GM19395 (cell line): ENCODE data around the gene DNAH9.

ENCODE experiments used
- ATAC-seq: cut with Tn5 transposase; IDR thresholded peaks from one replicate; pipeline ENCODE4 v1.9.1; 2021; ENCODE audit warnings: mild to moderate bottlenecking, moderate library complexity; ENCODE audit not compliant: unreplicated experiment

The DNAH9 gene

DNA sequence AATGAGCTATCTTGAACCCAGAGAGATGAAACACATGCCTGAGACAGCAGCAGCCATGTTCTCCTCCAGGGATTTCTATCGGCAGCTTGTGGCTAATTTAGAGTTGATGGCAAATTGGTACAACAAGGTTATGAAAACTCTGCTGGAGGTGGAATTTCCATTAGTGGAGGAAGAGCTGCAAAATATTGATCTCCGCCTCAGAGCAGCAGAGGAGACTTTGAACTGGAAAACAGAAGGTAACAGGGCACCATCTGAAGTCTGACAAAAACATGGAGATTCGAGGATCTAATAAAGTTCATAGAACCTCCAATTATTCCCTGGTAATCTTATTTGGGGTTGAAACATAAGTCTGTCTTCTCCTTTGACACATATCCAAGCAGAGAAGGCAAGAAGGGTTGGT is 52.8 kb downstream of the DNAH9 start:
- ATAC-seq = no peak

DNA sequence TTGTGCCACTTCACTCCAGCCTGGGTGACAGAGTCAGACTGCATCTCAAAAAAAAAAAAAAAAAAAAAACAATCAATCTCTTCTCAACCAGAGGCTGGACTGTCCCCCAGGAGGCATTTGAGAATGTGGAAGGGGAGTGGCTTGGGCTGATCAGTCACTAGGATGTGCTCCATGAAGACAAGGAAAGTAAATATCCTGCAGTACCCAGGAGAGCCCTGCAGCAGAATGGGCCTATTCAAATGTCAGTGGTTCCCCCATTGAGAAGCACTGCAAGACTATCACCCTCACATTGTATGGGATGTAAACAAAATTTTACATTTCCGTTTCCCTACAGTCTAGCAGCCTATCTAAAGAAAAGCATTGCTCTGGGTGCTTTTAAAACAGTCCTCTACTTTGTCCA is 70.3 kb downstream of the DNAH9 start:
- no peak for ATAC-seq

DNA sequence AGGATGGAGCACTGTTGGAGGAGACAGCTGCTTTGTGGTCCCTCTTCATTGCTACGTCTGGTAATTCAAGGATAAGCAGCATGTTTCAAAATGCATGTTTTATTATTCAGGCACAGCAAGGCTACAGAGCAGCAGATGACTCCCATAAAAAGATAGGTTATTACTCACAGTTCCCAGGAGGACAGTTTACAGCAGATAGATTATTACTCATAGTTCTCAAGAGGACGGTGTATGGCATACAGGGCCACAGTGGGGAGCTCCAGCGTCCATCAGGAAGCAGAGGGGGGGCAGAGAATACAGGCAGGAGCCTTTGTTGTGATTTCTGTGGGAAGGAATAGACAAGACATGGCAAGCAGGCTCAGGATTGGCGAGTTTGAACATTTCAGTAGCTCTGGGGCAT is 72.9 kb downstream of the DNAH9 start:
- ATAC-seq = no peak

DNA sequence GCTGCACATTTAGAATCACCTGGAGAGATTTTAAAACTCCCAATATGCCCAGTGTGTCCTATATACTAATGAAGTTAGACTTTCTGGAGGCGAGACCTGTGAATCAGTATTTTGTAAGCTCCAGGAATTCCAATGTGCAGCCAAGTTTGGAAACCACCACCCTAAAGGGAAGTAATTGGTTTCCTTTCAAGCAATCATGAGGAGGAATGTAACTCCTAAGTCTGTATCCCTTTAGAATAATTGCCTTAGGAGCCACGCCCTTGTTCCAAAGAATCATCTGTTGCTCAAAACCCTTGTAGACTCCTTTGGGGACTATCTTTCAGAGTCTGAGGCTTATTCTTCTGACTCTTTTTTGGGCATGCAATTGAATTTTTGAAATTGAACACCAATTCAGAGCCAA is 84.4 kb downstream of the DNAH9 start:
- no peak for ATAC-seq

DNA sequence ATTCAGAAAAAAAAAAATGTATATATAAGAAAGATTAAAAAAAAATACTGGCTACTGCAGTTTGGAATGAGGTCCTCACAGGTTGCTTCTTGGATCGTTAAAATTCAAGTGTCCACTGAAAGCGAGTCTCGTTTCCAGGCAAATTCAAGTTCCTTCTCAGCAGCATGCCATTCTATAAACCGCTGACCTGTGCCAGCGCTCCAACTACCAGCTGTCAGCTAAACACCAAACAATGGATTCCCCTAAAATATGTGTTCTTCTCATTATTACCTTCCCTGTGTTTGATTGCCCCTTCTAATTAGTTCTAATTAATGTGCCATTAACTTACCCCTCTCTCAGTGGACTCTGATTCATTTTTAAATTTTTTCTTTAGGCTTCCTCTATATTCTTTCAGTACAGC is 92.4 kb downstream of the DNAH9 start:
- no peak for ATAC-seq

DNA sequence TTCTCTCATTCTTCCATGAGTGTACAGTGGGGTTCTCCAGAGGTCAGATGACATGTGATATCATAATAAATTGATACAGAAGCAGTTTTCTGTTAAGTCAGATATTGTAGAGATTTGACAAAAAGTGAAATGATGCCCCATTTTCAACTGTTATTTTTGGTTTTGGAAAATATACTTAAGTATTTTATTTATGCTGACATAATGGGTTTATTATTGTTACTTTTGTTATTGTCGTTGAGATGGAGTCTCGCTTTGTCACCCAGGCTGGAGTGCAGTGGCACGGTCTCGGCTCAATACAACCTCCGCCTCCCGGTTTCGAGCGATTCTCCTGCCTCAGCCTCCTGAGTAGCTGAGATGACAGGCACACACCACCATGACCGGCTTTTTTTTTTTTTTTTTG is 94.4 kb downstream of the DNAH9 start:
- no peak for ATAC-seq

DNA sequence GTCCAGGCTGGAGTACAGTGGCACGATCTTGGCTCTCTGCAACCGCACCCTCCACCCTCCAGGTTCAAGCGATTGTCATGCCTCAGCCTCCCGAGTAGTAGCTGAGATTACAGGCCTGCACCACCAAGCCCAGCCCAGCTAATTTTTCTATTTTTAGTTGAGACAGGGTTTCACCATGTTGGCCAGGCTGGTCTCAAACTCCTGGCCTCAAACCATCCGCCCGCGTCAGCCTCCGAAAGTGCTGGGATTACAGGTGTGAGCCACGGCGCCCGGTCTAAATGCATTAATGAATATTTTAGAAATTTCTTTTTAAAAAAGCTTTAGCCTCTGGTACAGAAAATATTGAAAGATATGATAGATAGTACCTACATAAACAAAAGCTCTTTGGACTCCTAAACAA is 95.0 kb downstream of the DNAH9 start:
- no peak for ATAC-seq

DNA sequence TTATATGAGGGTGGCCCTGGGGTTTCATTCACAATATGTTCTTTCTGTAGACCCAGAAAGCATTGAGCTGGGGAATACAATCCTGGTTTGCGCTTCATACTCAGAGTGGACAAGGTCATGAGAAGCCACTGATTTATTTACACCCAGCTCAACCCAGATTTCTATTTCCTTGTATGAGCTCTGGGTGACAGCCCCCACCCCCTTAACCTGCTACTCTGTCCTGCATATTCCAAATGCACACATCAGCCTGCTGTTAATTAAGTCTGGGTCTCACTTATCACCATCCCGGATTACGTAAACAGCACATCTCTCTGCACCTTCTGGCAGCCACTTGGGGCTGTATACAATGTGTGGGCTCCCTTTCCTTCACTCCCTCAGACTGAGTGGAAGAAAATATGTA is 102.4 kb downstream of the DNAH9 start:
- ATAC-seq = no peak

DNA sequence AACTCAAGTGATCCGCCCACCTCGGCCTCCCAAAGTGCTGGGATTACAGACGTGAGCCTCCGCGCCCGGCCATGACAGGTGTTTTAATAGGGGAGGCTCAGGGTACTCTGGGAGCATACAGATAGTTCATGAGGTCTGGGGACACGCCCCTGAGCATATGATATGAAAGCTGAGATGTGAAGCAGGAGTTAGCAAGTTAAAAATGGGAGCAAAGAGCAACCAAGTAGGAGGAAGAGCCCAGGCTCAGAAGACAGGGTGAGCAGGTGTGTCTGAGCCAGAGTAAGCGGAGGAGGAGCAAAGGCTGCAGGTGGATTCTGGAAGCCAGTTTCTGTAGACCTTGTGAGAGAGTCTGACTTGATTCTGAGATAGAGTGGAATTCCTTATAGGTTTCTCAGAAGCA is 103.6 kb downstream of the DNAH9 start:
- no peak for ATAC-seq

DNA sequence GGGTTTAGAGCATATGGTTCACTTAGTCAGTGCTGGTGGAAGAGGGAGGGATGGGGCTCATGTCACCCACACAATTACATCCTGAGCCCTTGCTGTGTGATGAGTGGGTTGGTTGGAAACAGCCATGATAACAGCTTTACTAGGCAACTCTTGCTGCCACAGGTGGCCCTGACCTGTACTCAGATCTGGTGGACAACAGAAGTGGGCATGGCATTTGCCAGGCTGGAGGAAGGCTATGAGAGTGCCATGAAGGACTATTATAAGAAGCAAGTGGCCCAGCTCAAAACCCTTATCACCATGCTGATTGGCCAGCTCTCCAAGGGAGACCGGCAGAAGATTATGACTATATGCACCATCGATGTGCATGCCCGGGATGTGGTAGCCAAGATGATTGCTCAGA is 105.8 kb downstream of the DNAH9 start:
- ATAC-seq = no peak

DNA sequence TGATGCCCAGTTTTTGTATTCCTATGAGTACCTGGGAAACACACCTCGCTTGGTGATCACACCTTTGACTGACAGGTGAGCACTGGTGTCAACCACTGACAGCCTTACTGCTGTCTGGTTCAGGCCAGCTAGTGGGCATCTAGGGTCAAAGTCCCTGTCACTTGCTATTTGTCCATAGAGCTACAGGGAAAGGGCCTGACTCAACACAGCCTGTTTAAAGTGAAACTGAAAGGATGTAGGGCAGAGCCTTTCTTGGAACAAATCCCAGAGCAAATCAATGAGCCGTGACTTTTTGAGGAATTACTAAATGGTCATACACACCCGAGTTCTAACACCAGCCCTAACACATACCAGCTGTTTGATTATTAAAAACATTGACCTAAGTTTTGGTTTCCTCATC is 106.8 kb downstream of the DNAH9 start:
- ATAC-seq = no peak

DNA sequence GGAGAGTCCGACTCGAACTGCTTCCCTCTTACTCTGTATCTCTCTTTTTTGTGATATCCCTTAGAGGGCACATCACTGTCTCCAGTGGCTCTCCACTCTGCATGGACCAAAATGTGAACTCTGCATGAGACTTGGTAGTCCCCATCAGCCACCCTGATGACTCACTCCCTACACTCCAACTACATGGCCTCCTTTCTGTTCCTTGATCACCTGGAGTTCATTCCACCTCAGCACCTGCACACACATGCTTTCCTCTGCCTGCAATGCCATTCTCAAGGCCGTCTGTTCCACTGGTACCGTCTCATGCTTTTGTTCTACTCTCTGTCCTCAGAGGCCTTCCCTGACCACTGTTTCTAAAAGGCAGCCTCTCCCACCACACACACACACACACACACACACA is 109.3 kb downstream of the DNAH9 start:
- no peak for ATAC-seq

DNA sequence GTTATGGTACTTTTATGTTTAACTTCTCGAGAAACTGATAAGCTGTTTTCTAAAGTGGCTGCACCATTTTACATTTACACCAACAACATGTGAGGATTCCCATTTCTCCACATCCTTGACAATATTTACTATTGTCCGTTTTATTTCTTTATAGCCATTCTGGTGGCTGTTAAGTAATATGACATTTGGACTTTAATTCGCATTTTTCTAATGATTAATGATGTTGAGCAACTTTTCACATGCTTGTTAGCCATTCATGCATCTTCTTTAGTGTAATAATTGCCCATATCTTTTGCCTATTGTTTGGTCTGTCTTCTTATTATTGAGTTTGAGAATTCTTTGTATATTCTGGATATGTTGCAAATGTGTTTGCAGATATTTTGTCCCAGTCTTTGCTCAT is 114.2 kb downstream of the DNAH9 start:
- ATAC-seq = no peak

DNA sequence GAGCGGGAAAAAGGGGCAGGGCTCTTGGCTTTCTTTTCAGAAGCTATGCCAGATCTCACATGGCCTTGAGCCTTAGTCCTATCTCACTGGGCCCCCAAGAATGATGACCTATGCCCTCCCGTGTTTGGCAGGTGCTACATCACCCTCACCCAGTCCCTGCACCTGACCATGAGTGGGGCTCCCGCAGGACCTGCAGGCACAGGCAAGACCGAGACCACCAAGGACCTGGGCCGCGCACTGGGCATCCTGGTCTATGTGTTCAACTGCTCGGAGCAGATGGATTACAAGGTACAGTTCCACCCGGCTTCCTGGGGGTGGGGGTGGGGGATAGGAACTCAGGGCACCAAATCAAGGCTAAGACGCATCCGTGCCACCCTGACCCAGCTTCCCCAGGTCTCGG is 120.9 kb downstream of the DNAH9 start:
- ATAC-seq = no peak

DNA sequence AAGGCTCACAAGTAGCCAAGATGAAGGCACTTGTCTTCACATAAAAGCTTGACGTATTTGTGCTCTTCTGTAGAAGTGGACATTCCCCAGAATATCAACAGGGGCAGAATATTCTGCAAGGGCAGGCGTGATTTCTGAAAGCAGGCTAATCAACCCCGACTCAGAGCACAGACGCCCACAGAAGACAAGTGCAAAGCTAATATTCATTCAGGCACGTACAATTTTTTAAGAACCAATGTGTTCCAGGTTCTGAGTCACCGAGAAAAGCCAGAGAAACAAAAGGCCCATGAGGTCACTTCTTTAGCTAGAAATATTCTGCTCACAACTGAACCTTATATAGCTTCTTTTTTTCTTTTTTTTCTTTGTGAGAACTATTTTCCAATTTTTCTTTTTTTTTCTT is 121.6 kb downstream of the DNAH9 start:
- no peak for ATAC-seq

DNA sequence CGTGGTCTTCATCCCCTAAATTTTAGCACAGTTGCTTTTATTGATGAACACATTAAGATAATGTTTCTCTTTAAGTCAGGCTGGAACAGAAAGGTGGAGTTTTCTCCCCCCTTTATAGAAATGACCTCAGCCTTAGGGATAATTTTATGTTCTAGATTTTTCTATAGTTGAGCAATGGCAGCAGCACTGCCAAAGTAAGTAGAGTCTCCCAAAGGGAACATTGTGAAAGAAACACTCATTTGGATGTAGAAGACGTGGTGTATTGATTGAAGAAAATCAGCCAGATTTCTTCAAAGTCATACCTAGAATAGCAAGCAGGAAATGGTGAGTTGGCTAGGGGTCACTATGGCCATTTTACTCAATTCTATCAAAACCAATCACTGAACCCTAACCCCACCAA is 122.5 kb downstream of the DNAH9 start:
- no peak for ATAC-seq

DNA sequence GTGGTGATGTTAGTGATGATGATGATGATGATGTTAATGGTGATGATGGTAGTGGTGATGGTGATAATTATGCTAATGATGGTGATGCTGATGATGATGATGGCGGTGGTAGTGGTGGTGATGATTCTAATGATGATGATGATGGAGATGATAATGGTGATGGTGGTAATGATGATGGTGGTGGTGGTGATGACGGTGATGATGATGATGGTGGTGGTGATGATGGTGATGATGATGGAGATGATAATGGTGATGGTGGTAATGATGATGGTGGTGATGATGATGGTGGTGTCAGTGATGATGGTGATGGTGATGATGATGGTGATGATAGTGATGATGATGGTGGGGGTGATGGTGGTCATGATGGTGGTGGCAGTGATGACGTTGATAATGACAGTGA is 132.5 kb downstream of the DNAH9 start:
- no peak for ATAC-seq

DNA sequence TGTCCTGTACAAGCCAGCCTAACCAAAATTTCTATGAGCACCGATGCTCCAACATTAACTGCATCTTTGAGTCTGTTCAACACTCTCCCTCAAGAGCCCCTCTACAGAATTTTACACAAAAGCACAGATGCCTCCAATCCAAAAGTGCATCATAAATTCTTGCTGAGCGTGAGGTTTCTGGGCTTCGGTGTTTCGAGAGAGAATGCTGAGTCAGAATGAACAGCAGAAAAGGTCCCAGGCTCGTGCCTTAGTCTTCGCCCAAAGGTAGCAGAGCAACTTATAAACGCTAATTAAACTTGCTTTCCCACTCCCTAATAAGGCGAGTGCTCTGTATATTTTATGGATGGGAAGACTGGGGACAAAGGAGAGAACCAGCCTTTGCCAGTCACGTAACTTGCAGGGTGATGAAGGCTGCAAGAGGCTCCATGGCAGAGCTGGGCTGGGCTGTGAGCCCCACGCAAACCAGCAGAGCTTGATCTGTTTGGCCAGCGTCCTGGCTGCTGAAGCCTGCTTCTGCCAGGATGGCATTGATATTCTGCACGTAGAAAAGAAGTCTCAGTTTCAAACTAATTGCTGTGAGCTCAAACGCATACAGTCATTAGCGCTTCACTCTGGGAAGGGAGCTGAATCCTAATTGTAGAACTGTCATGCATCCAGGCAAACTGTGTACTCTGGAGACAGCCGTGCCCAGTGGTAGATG is 138.5 kb downstream of the DNAH9 start:
- no peak for ATAC-seq

DNA sequence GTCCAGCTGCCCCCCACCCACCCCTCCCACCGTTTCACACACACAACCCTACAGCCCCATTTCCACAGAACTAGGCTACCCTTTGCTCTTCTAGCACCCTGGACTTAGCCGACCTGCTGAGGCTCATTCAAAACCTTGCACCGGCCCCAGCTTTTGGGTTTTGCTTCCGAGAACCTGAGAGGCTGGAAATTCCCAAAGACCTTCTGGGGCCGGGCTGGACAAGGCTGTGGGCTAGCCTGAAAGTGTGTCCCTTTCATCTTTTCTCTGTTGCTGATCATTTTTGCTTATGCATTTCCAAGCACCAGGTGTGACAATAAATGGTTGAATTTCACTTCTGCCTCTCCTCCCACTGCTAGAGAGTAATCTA is 139.0 kb downstream of the DNAH9 start:
- no peak for ATAC-seq

DNA sequence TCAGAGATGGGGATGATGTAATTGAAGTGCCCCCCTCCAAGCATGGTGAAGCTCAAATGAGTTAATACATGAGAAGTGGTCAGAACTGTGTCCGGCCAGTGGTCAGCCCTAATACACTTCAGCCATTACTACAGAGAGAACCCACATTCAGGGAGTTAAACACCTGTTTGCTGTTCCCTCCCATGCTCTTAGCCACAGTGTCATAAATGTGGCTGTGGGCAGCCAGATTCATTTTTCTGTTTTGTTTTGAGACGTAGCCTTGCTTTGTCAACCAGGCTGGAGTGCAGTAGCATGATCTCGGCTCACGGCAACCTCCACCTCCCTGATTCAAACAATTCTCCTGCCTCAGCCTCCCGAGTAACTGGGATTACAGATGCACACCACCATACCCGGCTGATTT is 139.9 kb downstream of the DNAH9 start:
- ATAC-seq = no peak

DNA sequence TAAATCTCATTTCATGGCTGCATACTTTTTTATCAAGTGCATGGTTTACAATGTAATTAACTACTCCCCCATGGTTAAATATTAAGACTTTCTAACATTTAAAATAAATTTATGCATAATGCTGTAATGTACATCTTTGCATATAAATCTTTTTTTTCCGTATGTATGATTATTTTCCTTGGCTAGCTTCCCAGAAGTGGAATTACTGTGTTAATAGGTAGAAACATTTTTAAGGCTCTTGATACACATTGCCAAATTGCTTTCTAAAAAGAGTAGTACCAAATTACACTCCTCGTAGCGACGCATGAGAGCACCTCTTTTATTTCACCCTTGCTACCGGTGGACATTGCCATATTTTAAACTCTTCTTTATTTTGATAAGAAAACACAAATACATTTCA is 141.1 kb downstream of the DNAH9 start:
- no peak for ATAC-seq

DNA sequence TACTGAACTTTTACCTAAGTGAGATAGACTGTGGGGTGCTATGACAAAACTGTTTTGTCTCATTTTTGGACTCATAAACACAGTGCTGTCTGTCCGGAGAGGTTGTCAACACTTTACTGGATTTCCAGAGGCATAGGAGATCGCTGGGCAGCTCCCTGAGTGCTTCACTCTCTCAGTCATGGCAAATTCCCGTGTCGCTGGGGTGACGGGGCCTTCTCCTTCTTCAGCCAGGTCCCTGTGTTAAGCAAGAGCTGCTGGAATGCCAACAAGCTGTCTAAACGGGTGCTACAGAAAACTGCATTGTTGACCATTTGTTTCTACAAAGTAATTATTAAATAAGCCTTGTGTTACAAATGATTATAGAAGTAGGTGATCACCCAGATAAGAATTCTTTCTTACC is 141.6 kb downstream of the DNAH9 start:
- ATAC-seq = no peak

DNA sequence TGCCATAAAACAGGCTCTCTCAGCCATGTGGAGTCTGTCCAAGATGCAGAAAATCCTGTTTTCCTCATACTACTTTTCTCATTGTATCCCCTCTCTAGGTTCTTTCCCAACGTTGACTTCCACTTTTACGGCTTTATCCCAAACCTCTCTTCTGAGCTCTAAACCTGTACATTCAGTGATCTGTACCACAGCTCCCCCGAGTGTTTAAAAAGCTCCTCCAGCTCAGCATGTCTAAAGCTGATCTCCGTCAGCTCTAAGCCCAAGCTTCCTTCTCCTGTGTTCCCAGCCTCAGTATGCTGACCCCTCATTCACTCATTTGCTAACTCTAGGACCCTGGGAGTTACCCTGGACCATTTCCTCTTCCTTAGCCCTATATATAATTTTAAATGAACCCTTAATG is 144.6 kb downstream of the DNAH9 start:
- ATAC-seq = no peak

DNA sequence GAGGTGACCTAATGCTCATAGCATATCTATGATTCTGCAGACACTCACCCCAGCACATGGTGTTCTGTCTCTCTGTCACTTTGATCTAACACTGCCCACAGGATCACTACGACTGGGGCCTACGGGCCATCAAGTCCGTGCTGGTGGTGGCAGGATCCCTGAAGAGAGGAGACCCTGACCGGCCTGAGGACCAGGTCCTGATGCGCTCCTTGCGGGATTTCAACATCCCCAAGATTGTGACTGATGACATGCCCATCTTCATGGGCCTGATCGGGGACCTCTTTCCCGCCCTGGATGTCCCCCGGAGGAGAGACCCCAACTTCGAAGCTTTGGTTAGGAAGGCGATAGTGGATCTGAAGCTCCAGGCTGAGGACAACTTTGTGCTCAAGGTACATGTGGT is 146.4 kb downstream of the DNAH9 start:
- no peak for ATAC-seq
